HEK293 (cell line): Measurements from ENCODE around the gene RRH.

Experiments used
- CTCF ChIA-PET: fragments of 350-600 bp; formaldehyde crosslinking; extraction: SDS; loops from one replicate; lab custom pipeline; 2021; ENCODE audit warnings: antibody characterized with exemption; lab: Yijun Ruan, JAX
- POLR2A ChIA-PET: fragments of 300-600 bp; formaldehyde crosslinking; extraction: SDS; loops from one replicate; lab custom pipeline; 2020; ENCODE audit warnings: antibody characterized with exemption, inconsistent platforms; lab: Yijun Ruan, JAX
- H3K27ac ChIP-seq: fragments of 200-500 bp; sonication (Bioruptor generic); 2 replicates; pipeline ENCODE4 v1.5.1; 2014; ENCODE audit warnings: low read depth, low read length, control low read depth, inconsistent platforms; ENCODE audit errors: extremely low read depth
- H3K36me3 ChIP-seq, 2 experiments: fragments of 200-500 bp in 1 of 2; sonication (Bioruptor generic) in 1 of 2; 1 replicate in 1 of 2; 2 replicates in 1 of 2; pipeline ENCODE4 v1.5.1; 2014 to 2017; ENCODE audit warnings: inconsistent platforms in 2 of 2, low read length in 2 of 2; ENCODE audit not compliant: control insufficient read depth in 2 of 2, insufficient read depth in 1 of 2
- H3K4me1 ChIP-seq: fragments of 200-500 bp; sonication (Bioruptor generic); 2 replicates; pipeline ENCODE4 v1.5.1; 2014; ENCODE audit warnings: mild to moderate bottlenecking, low read length, inconsistent platforms; ENCODE audit not compliant: control insufficient read depth, insufficient read depth
- H3K4me3 ChIP-seq: 2 replicates; pipeline ENCODE4 v1.5.1; 2011; ENCODE audit warnings: low read depth, mild to moderate bottlenecking, control low read depth, low read length, moderate library complexity
- H3K9me3 ChIP-seq: fragments of 200-500 bp; sonication (Bioruptor generic); 2 replicates; pipeline ENCODE4 v1.5.1; 2014; ENCODE audit warnings: low read depth, low read length, inconsistent platforms; ENCODE audit not compliant: control insufficient read depth, insufficient read depth
- GFI1B ChIP-seq: fragments of 450-650 bp; formaldehyde crosslinking; IDR thresholded peaks from 2 replicates; pipeline ENCODE4 v1.5.1; 2016; ENCODE audit warnings: missing biosample characterization, missing genetic modification characterization
- HIC1 ChIP-seq: fragments of 450-650 bp; formaldehyde crosslinking; IDR thresholded peaks from 2 replicates; pipeline ENCODE4 v1.5.1; 2016; ENCODE audit warnings: missing biosample characterization, missing genetic modification characterization
- HOXA7 ChIP-seq: sonication (generic); formaldehyde crosslinking; IDR thresholded peaks from 2 replicates; pipeline ENCODE4 v1.8.1; 2022; ENCODE audit warnings: missing genetic modification reagents, borderline replicate concordance
- HOXC10 ChIP-seq: sonication (generic); formaldehyde crosslinking; IDR thresholded peaks from 2 replicates; pipeline ENCODE4 v1.8.1; 2023; ENCODE audit warnings: mild to moderate bottlenecking, missing genetic modification reagents
- KLF1 ChIP-seq: fragments of 450-650 bp; formaldehyde crosslinking; IDR thresholded peaks from 2 replicates; pipeline ENCODE4 v1.5.1; 2016; ENCODE audit warnings: missing biosample characterization, missing genetic modification characterization
- SCRT1 ChIP-seq: fragments of 450-650 bp; formaldehyde crosslinking; IDR thresholded peaks from 2 replicates; pipeline ENCODE4 v1.5.1; 2016; ENCODE audit warnings: missing biosample characterization, missing genetic modification characterization, borderline replicate concordance
- YY1 ChIP-seq: fragments of 450-650 bp; formaldehyde crosslinking; IDR thresholded peaks from 2 replicates; pipeline ENCODE4 v1.5.1; 2018; ENCODE audit warnings: missing biosample characterization, missing genetic modification characterization
- ZBTB7A ChIP-seq: fragments of 450-650 bp; formaldehyde crosslinking; IDR thresholded peaks from 2 replicates; pipeline ENCODE4 v1.5.1; 2016; ENCODE audit warnings: low read depth, missing biosample characterization, missing genetic modification characterization
- ZFHX2 ChIP-seq: fragments of 450-650 bp; formaldehyde crosslinking; conservative IDR thresholded peaks from 2 replicates; pipeline ENCODE4 v1.5.1; 2016; ENCODE audit warnings: missing biosample characterization, missing genetic modification characterization
- ZNF121 ChIP-seq: fragments of 450-650 bp; formaldehyde crosslinking; IDR thresholded peaks from 2 replicates; pipeline ENCODE4 v1.5.1; 2016; ENCODE audit warnings: missing biosample characterization, missing genetic modification characterization
- ZNF221 ChIP-seq: fragments of 450-650 bp; formaldehyde crosslinking; IDR thresholded peaks from 2 replicates; pipeline ENCODE4 v1.5.1; 2017; ENCODE audit warnings: missing biosample characterization, missing genetic modification characterization, borderline replicate concordance
- ZNF23 ChIP-seq: fragments of 450-650 bp; formaldehyde crosslinking; IDR thresholded peaks from 2 replicates; pipeline ENCODE4 v1.5.1; 2016; ENCODE audit warnings: missing biosample characterization, missing genetic modification characterization, borderline replicate concordance
- ZNF26 ChIP-seq: fragments of 450-650 bp; formaldehyde crosslinking; IDR thresholded peaks from 2 replicates; pipeline ENCODE4 v1.5.1; 2016; ENCODE audit warnings: missing biosample characterization, missing genetic modification characterization
- ZNF311 ChIP-seq: fragments of 450-650 bp; formaldehyde crosslinking; IDR thresholded peaks from 2 replicates; pipeline ENCODE4 v1.5.1; 2017; ENCODE audit warnings: missing biosample characterization, missing genetic modification characterization, borderline replicate concordance
- ZNF366 ChIP-seq: fragments of 450-650 bp; formaldehyde crosslinking; conservative IDR thresholded peaks from 2 replicates; pipeline ENCODE4 v1.5.1; 2016; ENCODE audit warnings: missing biosample characterization, missing genetic modification characterization
- ZNF37A ChIP-seq: fragments of 450-650 bp; IDR thresholded peaks from 2 replicates; pipeline ENCODE4 v1.5.1; 2018; ENCODE audit warnings: missing biosample characterization, missing genetic modification characterization
- ZNF391 ChIP-seq: fragments of 450-650 bp; formaldehyde crosslinking; IDR thresholded peaks from 2 replicates; pipeline ENCODE4 v1.5.1; 2016; ENCODE audit warnings: low read depth, missing biosample characterization, missing genetic modification characterization, borderline replicate concordance
- ZNF398 ChIP-seq: fragments of 450-650 bp; formaldehyde crosslinking; IDR thresholded peaks from 2 replicates; pipeline ENCODE4 v1.5.1; 2017; ENCODE audit warnings: missing biosample characterization, missing genetic modification characterization
- ZNF664 ChIP-seq: fragments of 450-650 bp; formaldehyde crosslinking; IDR thresholded peaks from 2 replicates; pipeline ENCODE4 v1.5.1; 2016; ENCODE audit warnings: missing biosample characterization, missing genetic modification characterization
- ZNF707 ChIP-seq: fragments of 450-650 bp; formaldehyde crosslinking; IDR thresholded peaks from 2 replicates; pipeline ENCODE4 v1.5.1; 2016; ENCODE audit warnings: missing biosample characterization, missing genetic modification characterization
- ZNF776 ChIP-seq: fragments of 450-650 bp; formaldehyde crosslinking; IDR thresholded peaks from 2 replicates; pipeline ENCODE4 v1.5.0; 2017; ENCODE audit warnings: missing biosample characterization, missing genetic modification characterization, borderline replicate concordance
- ZSCAN16 ChIP-seq: fragments of 450-650 bp; formaldehyde crosslinking; IDR thresholded peaks from 2 replicates; pipeline ENCODE4 v1.5.1; 2016; ENCODE audit warnings: missing biosample characterization, missing genetic modification characterization
- TF ChIP-seq, protein P1 (sequence below): fragments of 450-650 bp; formaldehyde crosslinking; IDR thresholded peaks from 2 replicates; pipeline ENCODE4 v1.5.1; 2016; ENCODE audit warnings: missing biosample characterization, missing genetic modification characterization
- TF ChIP-seq, protein P2 (sequence below): fragments of 450-650 bp; formaldehyde crosslinking; IDR thresholded peaks from 2 replicates; pipeline ENCODE4 v1.5.1; 2017; ENCODE audit warnings: missing biosample characterization, missing genetic modification characterization
- TF ChIP-seq, protein P3 (sequence below): fragments of 450-650 bp; IDR thresholded peaks from 2 replicates; pipeline ENCODE4 v1.5.1; 2018; ENCODE audit warnings: missing biosample characterization, missing genetic modification characterization

RRH gene

GRCh38 chr4:109798866-109799265 lies 28.9 kb upstream of the RRH start:
- TF ChIP-seq HIC1 (tag by site-specific recombination) = no peak
- TF ChIP-seq YY1 (tag by site-specific recombination) = no peak
- TF ChIP-seq KLF1 (tag by site-specific recombination) = no peak
- TF ChIP-seq ZNF707 (tag by site-specific recombination) = no peak
- no peak for TF ChIP-seq ZNF37A
- TF ChIP-seq, protein P1, sequence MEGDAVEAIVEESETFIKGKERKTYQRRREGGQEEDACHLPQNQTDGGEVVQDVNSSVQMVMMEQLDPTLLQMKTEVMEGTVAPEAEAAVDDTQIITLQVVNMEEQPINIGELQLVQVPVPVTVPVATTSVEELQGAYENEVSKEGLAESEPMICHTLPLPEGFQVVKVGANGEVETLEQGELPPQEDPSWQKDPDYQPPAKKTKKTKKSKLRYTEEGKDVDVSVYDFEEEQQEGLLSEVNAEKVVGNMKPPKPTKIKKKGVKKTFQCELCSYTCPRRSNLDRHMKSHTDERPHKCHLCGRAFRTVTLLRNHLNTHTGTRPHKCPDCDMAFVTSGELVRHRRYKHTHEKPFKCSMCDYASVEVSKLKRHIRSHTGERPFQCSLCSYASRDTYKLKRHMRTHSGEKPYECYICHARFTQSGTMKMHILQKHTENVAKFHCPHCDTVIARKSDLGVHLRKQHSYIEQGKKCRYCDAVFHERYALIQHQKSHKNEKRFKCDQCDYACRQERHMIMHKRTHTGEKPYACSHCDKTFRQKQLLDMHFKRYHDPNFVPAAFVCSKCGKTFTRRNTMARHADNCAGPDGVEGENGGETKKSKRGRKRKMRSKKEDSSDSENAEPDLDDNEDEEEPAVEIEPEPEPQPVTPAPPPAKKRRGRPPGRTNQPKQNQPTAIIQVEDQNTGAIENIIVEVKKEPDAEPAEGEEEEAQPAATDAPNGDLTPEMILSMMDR (tag by site-specific recombination) = no peak
- TF ChIP-seq ZNF664 (tag by site-specific recombination) = no peak
- no peak for TF ChIP-seq ZNF776 (tag by site-specific recombination)
- TF ChIP-seq ZFHX2 (tag by site-specific recombination) = no peak
- TF ChIP-seq ZNF391 = no peak
- TF ChIP-seq ZSCAN16 = no peak
- no peak for TF ChIP-seq ZNF23 (tag by site-specific recombination)
- TF ChIP-seq SCRT1 (tag by site-specific recombination) = no peak
- TF ChIP-seq, protein P2, sequence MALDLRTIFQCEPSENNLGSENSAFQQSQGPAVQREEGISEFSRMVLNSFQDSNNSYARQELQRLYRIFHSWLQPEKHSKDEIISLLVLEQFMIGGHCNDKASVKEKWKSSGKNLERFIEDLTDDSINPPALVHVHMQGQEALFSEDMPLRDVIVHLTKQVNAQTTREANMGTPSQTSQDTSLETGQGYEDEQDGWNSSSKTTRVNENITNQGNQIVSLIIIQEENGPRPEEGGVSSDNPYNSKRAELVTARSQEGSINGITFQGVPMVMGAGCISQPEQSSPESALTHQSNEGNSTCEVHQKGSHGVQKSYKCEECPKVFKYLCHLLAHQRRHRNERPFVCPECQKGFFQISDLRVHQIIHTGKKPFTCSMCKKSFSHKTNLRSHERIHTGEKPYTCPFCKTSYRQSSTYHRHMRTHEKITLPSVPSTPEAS (tag by site-specific recombination) = no peak
- TF ChIP-seq GFI1B = no peak
- TF ChIP-seq ZNF366 (tag by site-specific recombination) = no peak
- TF ChIP-seq ZNF398 (tag by site-specific recombination) = no peak
- no peak for TF ChIP-seq ZNF121
- TF ChIP-seq, all 188 proteins: peak for 0
- no peaks in the 10 kb centered on the region for H3K36me3 ChIP-seq
- no peak overlapping the region for H3K27ac ChIP-seq
- no peak overlapping the region for H3K4me3 ChIP-seq
- no peaks in the 10 kb centered on the region for H3K9me3 ChIP-seq
- CTCF ChIA-PET = no interaction called here
- no peaks in the 10 kb centered on the region for H3K4me1 ChIP-seq
- POLR2A ChIA-PET = no interaction called here

DNA sequence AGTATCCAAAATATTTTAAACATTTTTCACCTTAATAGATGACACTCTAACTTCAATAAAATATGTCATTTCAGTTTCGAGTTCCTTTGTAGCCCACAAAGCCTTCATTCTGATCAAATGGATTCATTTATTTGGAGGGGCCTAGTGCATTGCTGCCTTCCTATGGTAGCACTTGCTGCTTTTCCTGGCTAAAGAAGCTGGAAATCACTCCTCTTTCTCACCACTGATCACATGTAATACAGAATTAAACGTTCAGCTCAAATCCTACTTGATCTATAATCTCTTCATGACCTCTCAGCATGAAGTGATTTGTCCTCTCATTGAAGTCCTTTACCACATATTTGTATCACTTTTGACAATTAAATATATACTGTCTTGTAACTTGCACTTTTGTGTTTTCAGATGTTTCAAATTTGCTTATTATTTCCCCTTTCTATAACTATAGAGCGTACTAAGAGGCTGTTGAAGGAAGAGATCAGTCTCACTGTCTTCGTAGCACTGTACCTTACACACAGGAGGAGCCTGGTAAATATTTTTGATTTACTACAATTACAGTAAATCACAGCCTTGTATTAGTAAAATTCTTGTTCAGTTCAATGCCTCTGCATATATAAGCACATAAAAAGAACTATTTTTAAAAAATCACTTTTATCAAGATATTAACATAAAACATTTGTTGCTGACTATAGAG lies 26.5 kb upstream of the RRH start:
- no peaks in the 10 kb centered on the region for H3K9me3 ChIP-seq
- POLR2A ChIA-PET = no interaction called here
- no peaks in the 10 kb centered on the region for H3K4me1 ChIP-seq
- no peak overlapping the region for H3K27ac ChIP-seq
- H3K36me3 ChIP-seq = no peaks in the 10 kb centered on the region
- no peak overlapping the region for H3K4me3 ChIP-seq
- CTCF ChIA-PET = no interaction called here
- TF ChIP-seq ZBTB7A (tag by site-specific recombination) (no peak), ZNF26 (tag by site-specific recombination) (no peak), HOXC10 (CRISPR knock-in tag) (no peak), ZNF221 (tag by site-specific recombination) (no peak), ZNF311 (tag by site-specific recombination) (no peak), HOXA7 (CRISPR knock-in tag) (no peak)
- TF ChIP-seq, protein P3, sequence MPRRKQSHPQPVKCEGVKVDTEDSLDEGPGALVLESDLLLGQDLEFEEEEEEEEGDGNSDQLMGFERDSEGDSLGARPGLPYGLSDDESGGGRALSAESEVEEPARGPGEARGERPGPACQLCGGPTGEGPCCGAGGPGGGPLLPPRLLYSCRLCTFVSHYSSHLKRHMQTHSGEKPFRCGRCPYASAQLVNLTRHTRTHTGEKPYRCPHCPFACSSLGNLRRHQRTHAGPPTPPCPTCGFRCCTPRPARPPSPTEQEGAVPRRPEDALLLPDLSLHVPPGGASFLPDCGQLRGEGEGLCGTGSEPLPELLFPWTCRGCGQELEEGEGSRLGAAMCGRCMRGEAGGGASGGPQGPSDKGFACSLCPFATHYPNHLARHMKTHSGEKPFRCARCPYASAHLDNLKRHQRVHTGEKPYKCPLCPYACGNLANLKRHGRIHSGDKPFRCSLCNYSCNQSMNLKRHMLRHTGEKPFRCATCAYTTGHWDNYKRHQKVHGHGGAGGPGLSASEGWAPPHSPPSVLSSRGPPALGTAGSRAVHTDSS (tag by site-specific recombination) = no peak
